Left cardiac atrium (tissue), 4 donors: ENCODE data around the gene RABEP2. TPM values are rescaled to one million over a fixed set of nuclear protein-coding genes. Genes with fewer than 3 reads are reported as not detected.
A peak's percentile ranks its signal among the peaks of the same experiment; 100 is the strongest.
"Not testable (repeated sequence)": the region's sequence is repeated elsewhere in the genome, so short reads cannot be mapped to it uniquely, and the experiment has no call there.

Experiments
- ATAC-seq, 2 donors: fragments of 200-7000 bp; cut with Tn5 transposase; one replicate each; pipeline ENCODE4 v1.9.1; 2020; ENCODE audit warnings: mild to moderate bottlenecking in 2 of 2, moderate library complexity in 2 of 2
- DNase-seq: peaks from one replicate; pipeline ENCODE4 v3.0.0-alpha.2; 2020
- intact Hi-C, 2 donors: fragments of 100-400 bp; cut with DNase I; formaldehyde crosslinking; loops; one replicate each; pipeline versions ENCODE4 v1.14.1 to v1.15.1; 2022 to 2023
- total RNA-seq, 2 donors: library from RNA; stranded (reverse); fragmentation: NEBNext Ultra II Directional; extraction: Animal tissue kit (Norgen Biotek cat#: 25700); gene quantifications; one replicate each; pipeline ENCODE4 v1.2.1, GENCODE V29; 2021
- donor health status: DM: no; HTN: yes; CAD: no.
- donor health status: DM: no; HTN: yes; CAD: no; lungs with severe emphysema.
- donor health status: DM: yes; HTN: yes; CAD: no.
- donor health status: Dilated cardiomyopathy.

RABEP2 gene
- total RNA-seq, 2 donors from 2014 or later: 14.7 to 21.0 TPM

- intact Hi-C loops: no loop called here
- ATAC-seq (no peak), DNase-seq (no peak)
Observed at GRCh38 chr16:28910086-28911031, 14.7 kb downstream of the RABEP2 start.

- intact Hi-C loops: no loop called here
- DNase-seq (no peak), ATAC-seq (no peak)
Observed at GRCh38 chr16:28905800-28906372, 19.2 kb downstream of the RABEP2 start.

- intact Hi-C loops: no loop called here
- DNase-seq (no peak), ATAC-seq (no peak)
Observed at GRCh38 chr16:28905229-28905754, 19.7 kb downstream of the RABEP2 start.

- intact Hi-C loops: no loop called here
- DNase-seq: no peak
- no peak for ATAC-seq
Observed at GRCh38 chr16:28904828-28905227, 20.2 kb downstream of the RABEP2 start.

GRCh38 chr16:28904363-28904762, 20.7 kb downstream of the RABEP2 start:
- ATAC-seq: no peak
- DNase-seq: no peak
- intact Hi-C loops: no loop called here

GRCh38 chr16:28903344-28904042, 21.5 kb downstream of the RABEP2 start:
- ATAC-seq (no peak), DNase-seq (no peak)
- intact Hi-C loops: no loop called here

GRCh38 chr16:28902909-28903308, 22.1 kb downstream of the RABEP2 start:
- intact Hi-C loops: no loop called here
- ATAC-seq (peak in 1 of 2 donors; percentile 13), DNase-seq (no peak)

- ATAC-seq (peak in 1 of 2 donors; percentile 5), DNase-seq (no peak)
- intact Hi-C loops: no loop called here
Observed at GRCh38 chr16:28901862-28902261, 23.2 kb downstream of the RABEP2 start.

- DNase-seq: no peak
- intact Hi-C loops: no loop called here
- no peak for ATAC-seq
Observed at GRCh38 chr16:28900601-28901000, 24.4 kb downstream of the RABEP2 start.

GRCh38 chr16:28899882-28900590, 25.0 kb downstream of the RABEP2 start:
- intact Hi-C loops: no loop called here
- DNase-seq: no peak
- ATAC-seq: no peak

- DNase-seq (no peak), ATAC-seq (no peak)
- intact Hi-C loops: no loop called here
Observed at GRCh38 chr16:28898942-28899341, 26.1 kb downstream of the RABEP2 start.

- no peak for ATAC-seq
- DNase-seq: no peak
- intact Hi-C loops: no loop called here
Observed at GRCh38 chr16:28898266-28898665, 26.8 kb downstream of the RABEP2 start.

- DNase-seq (no peak), ATAC-seq (no peak)
- intact Hi-C loops: no loop called here
Observed at GRCh38 chr16:28897826-28898225, 27.2 kb downstream of the RABEP2 start.

- no peak for ATAC-seq
- DNase-seq: no peak
- intact Hi-C loops: no loop called here
Observed at GRCh38 chr16:28895609-28896008, 29.4 kb downstream of the RABEP2 start.

- no peak for DNase-seq
- intact Hi-C loops: no loop called here
- no peak for ATAC-seq
Observed at GRCh38 chr16:28893291-28893690, 31.7 kb downstream of the RABEP2 start.

- no peak for ATAC-seq
- DNase-seq: no peak
- intact Hi-C loops: no loop called here
Observed at GRCh38 chr16:28891964-28892890, 32.8 kb downstream of the RABEP2 start.

GRCh38 chr16:28890355-28890754, 34.7 kb downstream of the RABEP2 start:
- DNase-seq, ATAC-seq, intact Hi-C loops: not testable (repeated sequence)

- intact Hi-C loops: no loop called here
Observed at GRCh38 chr16:28886945-28887344, 38.1 kb downstream of the RABEP2 start.

More at GRCh38 chr16:28886945-28887344, 38.1 kb downstream of the RABEP2 start:
- no peak for ATAC-seq
- DNase-seq: no peak
